Amniotic stem cell (primary cell): Measurements from ENCODE around the gene HOXC11.

Experiments
- DNase-seq: peaks from one replicate; lab custom pipeline; 2025; lab: John Stamatoyannopoulos, UW

The HOXC11 gene

GRCh38 chr12:53958128-53958527 is 14.8 kb upstream of the HOXC11 start:
- DNase-seq = no peak

GRCh38 chr12:53959314-53959713 is 13.6 kb upstream of the HOXC11 start:
- no peak for DNase-seq

GRCh38 chr12:53960187-53961024 is 12.5 kb upstream of the HOXC11 start:
- DNase-seq = no peak

GRCh38 chr12:53961025-53961761 is 11.7 kb upstream of the HOXC11 start:
- no peak for DNase-seq

- no peak for DNase-seq
Observed at GRCh38 chr12:53963005-53963404, 9.9 kb upstream of the HOXC11 start.

GRCh38 chr12:53963434-53964314 is 9.3 kb upstream of the HOXC11 start:
- DNase-seq = no peak

GRCh38 chr12:53964315-53964713 is 8.6 kb upstream of the HOXC11 start:
- DNase-seq = no peak

- DNase-seq = no peak
Observed at GRCh38 chr12:53965281-53966084, 7.4 kb upstream of the HOXC11 start.

GRCh38 chr12:53966085-53966384 is 6.9 kb upstream of the HOXC11 start:
- no peak for DNase-seq

- no peak for DNase-seq
Observed at GRCh38 chr12:53966385-53967133, 6.4 kb upstream of the HOXC11 start.

GRCh38 chr12:53967421-53967925 is 5.5 kb upstream of the HOXC11 start:
- no peak for DNase-seq

GRCh38 chr12:53968214-53969127 is 4.5 kb upstream of the HOXC11 start:
- no peak for DNase-seq

- no peak for DNase-seq
Observed at GRCh38 chr12:53969588-53970259, 3.2 kb upstream of the HOXC11 start.

GRCh38 chr12:53970451-53970850 is 2.5 kb upstream of the HOXC11 start:
- DNase-seq = no peak

GRCh38 chr12:53971129-53971528 is 1.8 kb upstream of the HOXC11 start:
- DNase-seq = no peak

- DNase-seq = no peak
Observed at GRCh38 chr12:53971686-53972085, 1.2 kb upstream of the HOXC11 start.

GRCh38 chr12:53972152-53972702 is 699 bp upstream of the HOXC11 start:
- DNase-seq = no peak

- no peak for DNase-seq
Observed at GRCh38 chr12:53973236-53974042, 513 bp downstream of the HOXC11 start.
